GM18517 (cell line): Measurements from ENCODE around the gene DPP10.

ENCODE experiments used
- ATAC-seq: cut with Tn5 transposase; IDR thresholded peaks from one replicate; pipeline ENCODE4 v1.9.1; 2021; ENCODE audit warnings: mild to moderate bottlenecking, moderate library complexity; ENCODE audit not compliant: unreplicated experiment

DPP10 gene

GRCh38 chr2:114789989-114790388 is 347.5 kb downstream of the DPP10 start:
- ATAC-seq = no peak

GRCh38 chr2:114797540-114797939 is 355.1 kb downstream of the DPP10 start:
- no peak for ATAC-seq

GRCh38 chr2:114797942-114798341 is 355.5 kb downstream of the DPP10 start:
- no peak for ATAC-seq

GRCh38 chr2:114800371-114800770 is 357.9 kb downstream of the DPP10 start:
- ATAC-seq = no peak

GRCh38 chr2:114805195-114805594 is 362.8 kb downstream of the DPP10 start:
- no peak for ATAC-seq

- no peak for ATAC-seq
These were observed 367.7 kb downstream of the DPP10 start for GRCh38 chr2:114810092-114810491.

- no peak for ATAC-seq
These were observed 369.8 kb downstream of the DPP10 start for GRCh38 chr2:114812261-114812660.

- ATAC-seq = no peak
These were observed 371.9 kb downstream of the DPP10 start for GRCh38 chr2:114814355-114814754.

GRCh38 chr2:114821055-114821454 is 378.6 kb downstream of the DPP10 start:
- no peak for ATAC-seq

- ATAC-seq = no peak
These were observed 401.5 kb downstream of the DPP10 start for GRCh38 chr2:114843963-114844362.

- ATAC-seq = no peak
These were observed 414.8 kb downstream of the DPP10 start for GRCh38 chr2:114857196-114857595.

GRCh38 chr2:114859726-114860510 is 417.5 kb downstream of the DPP10 start:
- no peak for ATAC-seq

- ATAC-seq = no peak
These were observed 419.8 kb downstream of the DPP10 start for GRCh38 chr2:114862243-114862642.

GRCh38 chr2:114864901-114865300 is 422.5 kb downstream of the DPP10 start:
- no peak for ATAC-seq

GRCh38 chr2:114880046-114880445 is 437.6 kb downstream of the DPP10 start:
- no peak for ATAC-seq

GRCh38 chr2:114919985-114920384 is 477.5 kb downstream of the DPP10 start:
- ATAC-seq = no peak

GRCh38 chr2:114922076-114922475 is 479.6 kb downstream of the DPP10 start:
- ATAC-seq = no peak

- ATAC-seq = no peak
These were observed 483.1 kb downstream of the DPP10 start for GRCh38 chr2:114925296-114926255.

- ATAC-seq = no peak
These were observed 483.9 kb downstream of the DPP10 start for GRCh38 chr2:114926303-114926702.

- no peak for ATAC-seq
These were observed 486.8 kb downstream of the DPP10 start for GRCh38 chr2:114929225-114929624.

- no peak for ATAC-seq
These were observed 491.3 kb downstream of the DPP10 start for GRCh38 chr2:114933671-114934241.
